ENCODE results near the gene ARID4A. TPM values are rescaled to one million over a fixed set of nuclear protein-coding genes. Genes with fewer than 3 reads are reported as not detected.

The ARID4A gene
- total and polyA plus RNA-seq, 2 of the 13 experiments (the other 11 are each of a cell fraction or from before 2014, with no cell fraction given), result 7.2 to 9.7 TPM

GRCh38 chr14:58297762-58298476 is 436 bp upstream of the ARID4A start (continued):
- no peak for TF ChIP-seq SUZ12 (IDR thresholded peaks at IDR 0.05; ENCODE audit: low read depth, low read length)
- peak; percentile 71; the same call in 1 of the 2 replicates for TF ChIP-seq KMT2B (CRISPR knock-in tag; IDR thresholded peaks at IDR 0.05)
- TF ChIP-seq ZNF766 (CRISPR knock-in tag; IDR thresholded peaks at IDR 0.05; ENCODE audit: borderline replicate concordance), result 0 out of 2 replicates have a peak, but pooled peaks have one; percentile 48
- peak; percentile 69; the same call in 1 of the 2 replicates for TF ChIP-seq ATF1 (CRISPR knock-in tag; IDR thresholded peaks at IDR 0.05)
- no peak for TF ChIP-seq ZNF225 (CRISPR knock-in tag; IDR thresholded peaks at IDR 0.05)
- TF ChIP-seq DMTF1 (CRISPR knock-in tag; IDR thresholded peaks at IDR 0.05), result 0 out of 2 replicates have a peak, but pooled peaks have one; percentile 67
- no peak for TF ChIP-seq ZNF790 (CRISPR knock-in tag; IDR thresholded peaks at IDR 0.05; ENCODE audit: borderline replicate concordance)
- no peak for TF ChIP-seq ZNF101 (CRISPR knock-in tag; IDR thresholded peaks at IDR 0.05; ENCODE audit: borderline replicate concordance, low read depth)
- TF ChIP-seq NCOA2 (CRISPR knock-in tag; IDR thresholded peaks at IDR 0.05), result no peak
- TF ChIP-seq E2F2 (CRISPR knock-in tag; IDR thresholded peaks at IDR 0.05; ENCODE audit: borderline replicate concordance), result 0 out of 2 replicates have a peak, but pooled peaks have one; percentile 10
- TF ChIP-seq HMGXB4 (CRISPR knock-in tag; IDR thresholded peaks at IDR 0.05; ENCODE audit: borderline replicate concordance in 1 of 2, low read depth in 1 of 2), result peak; percentile 45 to 73; a peak in 2 of 4 replicates
- TF ChIP-seq FOXP1 (IDR thresholded peaks at IDR 0.05), result no peak
- TF ChIP-seq FOXP1 (CRISPR knock-in tag; IDR thresholded peaks at IDR 0.05), result peak; percentile 42; the same call in 1 of the 2 replicates
- TF ChIP-seq GMEB2 (CRISPR knock-in tag; IDR thresholded peaks at IDR 0.05; ENCODE audit: low read depth), result no peak
- TF ChIP-seq U2AF1 (optimal IDR thresholded peaks at IDR 0.05; ENCODE audit: low read depth, low read length), result no peak
- peak; percentile 34; the same call in 1 of the 2 replicates for TF ChIP-seq ZNF761 (CRISPR knock-in tag; conservative IDR thresholded peaks at IDR 0.05)
- no peak for TF ChIP-seq IKZF4 (CRISPR knock-in tag; IDR thresholded peaks at IDR 0.05; ENCODE audit: borderline replicate concordance, low read depth, not compliant biosample characterization)
- 0 out of 2 replicates have a peak, but pooled peaks have one; percentile 20 for TF ChIP-seq ELF3 (CRISPR knock-in tag; IDR thresholded peaks at IDR 0.05)
- no peak for TF ChIP-seq STAT5B (CRISPR knock-in tag; IDR thresholded peaks at IDR 0.05)
- peak; percentile 42; the same call in 1 of the 2 replicates for TF ChIP-seq RXRB (CRISPR knock-in tag; IDR thresholded peaks at IDR 0.05; ENCODE audit: borderline replicate concordance)
- TF ChIP-seq SALL1 (CRISPR knock-in tag; IDR thresholded peaks at IDR 0.05), result peak; percentile 65
- peak; percentile 24; the same call in 1 of the 2 replicates for TF ChIP-seq ESRRA (CRISPR knock-in tag; IDR thresholded peaks at IDR 0.05; ENCODE audit: low read depth)
- peak; percentile 84 for TF ChIP-seq SP2 (CRISPR knock-in tag; IDR thresholded peaks at IDR 0.05)
- peak; percentile 94 for TF ChIP-seq NFRKB (IDR thresholded peaks at IDR 0.05)

All from HepG2 (cell line).